Suppressor macrophage treated with lipopolysaccharide for 1 hour (primary cell): ENCODE measurements around the gene ADGRG7.
A peak's percentile ranks its signal among the peaks of the same experiment; 100 is the strongest.

Source experiments
- DNase-seq, 3 donors: peaks; one replicate each; pipeline ENCODE4 v3.0.0-alpha.2; 2020 to 2022

The ADGRG7 gene

DNA sequence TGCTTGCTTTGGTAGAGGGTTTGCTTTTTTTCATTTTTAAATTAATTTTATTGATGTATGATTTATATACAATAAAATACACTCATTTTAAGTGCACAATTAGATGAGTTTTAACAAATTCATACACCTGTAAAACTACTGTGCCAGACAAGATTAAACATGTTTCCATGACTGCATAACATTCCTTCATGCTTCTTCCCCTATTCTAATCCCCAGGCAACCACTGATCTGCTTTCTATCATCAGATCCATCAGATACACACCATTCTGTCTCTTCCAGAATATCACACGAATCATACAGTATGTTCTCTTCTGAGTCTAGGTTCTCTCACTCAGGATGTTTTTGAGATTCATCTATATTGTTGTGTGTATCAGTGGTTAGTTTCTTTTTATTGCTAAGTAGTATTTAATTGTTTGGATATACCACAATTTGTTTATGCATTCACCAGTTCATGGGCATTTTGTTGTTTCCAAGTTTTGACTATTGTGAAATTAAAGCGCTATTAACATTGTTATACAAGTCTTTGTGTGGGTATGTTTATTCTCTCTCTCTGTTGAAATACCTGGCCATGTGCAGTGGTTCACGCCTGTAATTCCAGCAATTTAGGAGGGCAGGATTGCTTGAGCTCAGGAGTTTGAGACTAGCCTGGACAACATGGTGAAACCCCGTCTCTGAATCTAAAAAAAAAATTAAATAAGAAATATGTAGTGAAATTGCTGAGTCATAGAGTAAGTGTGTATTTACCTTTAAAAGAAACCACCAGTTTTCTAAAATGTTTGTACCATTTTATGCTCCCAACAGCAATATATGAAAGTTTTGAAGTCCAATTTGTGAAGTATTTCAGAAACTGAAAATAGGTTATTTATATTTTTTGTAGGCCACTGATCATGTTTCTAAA lies 92.9 kb downstream of the ADGRG7 start:
- no peak for DNase-seq

- no peak for DNase-seq
Observed at GRCh38 chr3:100702980-100703345, 93.6 kb downstream of the ADGRG7 start.

DNA sequence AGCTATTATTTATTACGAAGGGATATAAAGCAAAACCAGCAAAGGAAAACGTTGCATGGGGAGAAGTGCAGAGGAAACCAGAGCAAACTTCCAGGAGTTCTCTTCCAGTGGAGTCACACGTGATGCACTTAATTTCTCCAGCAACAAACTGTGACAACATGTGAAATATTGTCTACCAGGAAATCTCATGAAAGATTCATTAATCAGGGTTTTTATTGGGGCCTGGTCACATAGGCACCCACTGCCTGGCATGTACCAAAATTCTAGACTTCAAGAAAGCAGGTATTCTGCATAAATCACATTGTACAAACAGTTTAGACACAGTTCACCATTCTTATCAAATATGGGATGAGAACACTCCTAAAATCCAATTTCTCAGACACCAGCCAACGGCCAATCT lies 94.5 kb downstream of the ADGRG7 start:
- DNase-seq = no peak

DNA sequence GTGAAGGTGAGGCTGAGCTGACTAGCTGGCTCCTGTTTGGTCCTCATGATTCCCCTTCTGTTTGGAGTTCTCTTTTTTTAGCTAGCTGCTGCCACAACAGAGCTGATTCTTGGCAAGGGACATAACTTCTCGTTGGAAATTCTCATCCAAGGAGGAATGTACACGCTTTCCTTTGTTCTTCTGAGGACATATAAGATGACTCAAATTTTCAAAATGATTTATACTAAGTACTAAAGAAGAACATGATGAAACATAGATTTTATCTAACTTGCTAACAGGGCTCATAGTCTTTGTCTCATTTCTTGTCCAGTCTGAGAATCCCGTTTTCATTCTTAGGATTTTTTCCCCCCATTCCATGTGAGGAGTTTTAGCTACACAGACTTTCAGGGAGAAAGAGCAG lies 97.0 kb downstream of the ADGRG7 start:
- no peak for DNase-seq

DNA sequence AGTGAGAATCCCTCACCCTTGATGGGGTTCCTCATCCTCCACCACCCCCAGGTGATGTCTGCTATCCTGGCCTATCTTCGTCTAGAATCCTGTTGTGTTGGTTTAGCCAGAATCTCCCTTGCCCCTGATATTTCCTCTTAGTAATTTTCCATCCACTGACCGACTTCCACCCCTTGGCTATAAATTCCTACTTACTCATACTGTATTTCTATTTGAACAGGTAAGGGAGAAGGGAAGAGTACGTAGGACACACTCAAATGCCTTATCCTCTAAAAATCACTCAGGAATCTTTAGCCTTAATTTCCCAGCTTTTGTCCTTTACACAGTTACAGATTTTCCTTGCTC lies 99.2 kb downstream of the ADGRG7 start:
- DNase-seq = no peak

DNA sequence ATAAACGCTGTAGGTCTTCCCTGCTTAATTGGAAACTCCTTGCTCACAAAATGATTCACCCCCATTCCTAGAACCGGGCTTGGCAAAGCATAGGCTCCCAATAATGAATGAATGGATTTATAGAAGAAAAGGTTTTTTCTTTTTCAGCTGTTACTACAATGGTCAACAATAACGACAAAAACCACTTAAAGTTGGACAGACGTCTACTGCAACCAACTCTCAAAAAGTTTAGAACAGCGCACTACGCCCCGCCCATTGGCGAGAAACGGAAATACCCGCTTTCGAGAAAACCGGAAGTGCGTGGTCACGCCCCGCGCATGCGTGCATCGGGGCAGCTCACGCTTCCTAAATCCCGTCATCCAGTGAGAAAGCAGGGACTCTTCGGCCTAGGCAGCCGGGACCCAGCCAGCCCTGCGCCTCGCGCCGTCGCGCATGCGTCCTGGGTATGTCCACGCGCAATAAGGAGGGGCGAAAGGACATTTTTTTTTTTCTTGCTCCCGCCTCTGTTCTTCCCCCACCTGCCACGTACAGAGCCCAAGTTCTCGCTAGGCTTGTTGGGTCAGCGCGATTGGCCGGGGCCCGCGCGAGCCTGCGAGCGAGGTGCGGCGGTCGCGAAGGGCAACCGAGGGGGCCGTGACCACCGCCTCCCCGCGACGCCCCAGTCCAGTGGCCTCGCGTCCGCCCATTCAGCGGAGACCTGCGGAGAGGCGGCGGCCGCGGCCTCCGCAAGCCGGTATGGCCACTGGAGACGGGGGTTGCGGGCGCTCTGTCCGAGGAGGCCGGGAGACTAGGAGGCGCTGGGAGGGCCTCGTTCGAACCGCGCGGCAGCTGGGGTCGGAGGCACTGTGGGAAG lies 99.8 kb downstream of the ADGRG7 start, which contains the start of gene TFG:
TSS of gene TFG (plus strand) at position 506 of the 853 bp plus-strand sequence. CDS start 4,192 bp downstream, outside the sequence.
- peak; percentile 100 for DNase-seq

GRCh38 chr3:100709842-100710260 lies 100.5 kb downstream of the ADGRG7 start:
- peak; percentile 14 to 27 (median 20) for DNase-seq

GRCh38 chr3:100710261-100710968 lies 101.0 kb downstream of the ADGRG7 start:
- DNase-seq = peak; percentile 83 to 91 (median 87)

DNA sequence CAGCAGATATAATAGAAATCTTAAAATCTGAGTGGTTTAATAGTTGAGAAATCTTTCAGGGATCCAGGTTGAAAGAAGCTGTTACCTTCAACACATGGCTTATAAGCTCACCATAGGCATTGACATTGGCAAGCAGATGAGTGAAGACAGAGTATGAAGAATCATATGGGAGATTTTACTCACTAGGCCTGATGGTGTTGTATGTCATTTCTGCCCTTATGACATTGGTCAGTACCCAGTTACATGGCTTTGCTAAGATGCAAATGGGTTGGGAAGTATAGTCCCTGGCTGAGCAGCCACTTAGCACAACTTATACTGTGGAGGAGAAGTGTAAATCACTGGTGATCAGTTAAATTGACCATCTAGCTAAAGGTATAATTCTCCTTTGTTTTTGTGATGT lies 105.8 kb downstream of the ADGRG7 start:
- DNase-seq = no peak

DNA sequence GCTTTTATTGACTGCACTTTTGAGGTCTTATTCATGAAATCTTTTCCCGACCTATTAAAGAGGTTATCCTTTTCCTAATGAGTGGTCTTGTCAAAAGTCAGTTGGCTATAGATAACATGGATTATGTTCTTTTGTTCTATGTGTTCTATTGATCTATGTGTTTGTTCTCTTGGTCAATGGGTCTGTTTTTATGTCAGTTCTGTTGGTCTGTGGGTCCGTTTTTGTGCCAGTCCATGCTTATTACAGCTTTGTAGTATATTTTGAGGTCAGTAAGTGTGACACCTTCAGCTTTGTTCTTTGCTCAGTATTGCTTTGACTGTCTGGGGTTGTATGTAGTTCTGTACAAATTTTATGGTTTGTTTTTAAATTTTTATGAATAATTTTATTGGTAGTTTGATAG lies 107.7 kb downstream of the ADGRG7 start:
- no peak for DNase-seq

GRCh38 chr3:100717637-100718487 lies 108.5 kb downstream of the ADGRG7 start:
- no peak for DNase-seq

DNA sequence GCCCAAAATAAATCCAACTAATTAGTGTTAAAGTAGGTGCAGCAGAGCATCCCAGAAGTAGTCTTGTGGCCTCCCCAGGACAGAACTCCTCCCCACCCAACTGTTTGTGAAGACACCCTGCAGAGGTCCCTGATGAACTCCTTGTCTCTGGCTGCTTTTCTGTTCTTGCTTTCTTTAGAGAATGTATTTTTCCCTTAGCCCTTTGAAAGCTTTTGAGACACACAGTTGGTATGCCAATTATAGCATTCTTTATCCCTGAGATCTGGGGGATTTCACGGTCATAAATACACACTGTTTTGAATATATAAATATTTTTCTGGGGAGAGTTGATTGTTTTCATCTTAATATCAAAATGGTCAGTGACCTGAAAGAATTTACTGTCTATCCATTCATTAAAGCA lies 109.7 kb downstream of the ADGRG7 start:
- no peak for DNase-seq

DNA sequence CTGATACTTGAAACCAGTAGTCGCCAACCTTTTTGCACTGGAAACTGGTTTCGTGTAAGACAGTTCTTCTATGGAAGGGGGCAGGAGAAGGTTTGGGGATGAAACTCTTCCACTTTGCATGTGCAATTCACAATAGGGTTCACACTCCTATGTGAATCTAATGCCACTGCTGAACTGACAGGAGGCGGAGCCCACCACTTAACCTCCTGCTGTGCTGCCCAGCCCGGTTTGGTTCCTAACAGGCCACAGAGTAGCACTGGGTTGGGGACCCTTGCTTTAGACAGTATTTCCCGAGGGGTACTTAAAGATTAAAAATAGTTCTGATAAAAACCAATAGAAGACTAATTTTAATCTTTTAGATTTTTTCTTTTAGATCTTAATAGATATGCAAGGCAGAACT lies 111.0 kb downstream of the ADGRG7 start:
- DNase-seq = no peak

DNA sequence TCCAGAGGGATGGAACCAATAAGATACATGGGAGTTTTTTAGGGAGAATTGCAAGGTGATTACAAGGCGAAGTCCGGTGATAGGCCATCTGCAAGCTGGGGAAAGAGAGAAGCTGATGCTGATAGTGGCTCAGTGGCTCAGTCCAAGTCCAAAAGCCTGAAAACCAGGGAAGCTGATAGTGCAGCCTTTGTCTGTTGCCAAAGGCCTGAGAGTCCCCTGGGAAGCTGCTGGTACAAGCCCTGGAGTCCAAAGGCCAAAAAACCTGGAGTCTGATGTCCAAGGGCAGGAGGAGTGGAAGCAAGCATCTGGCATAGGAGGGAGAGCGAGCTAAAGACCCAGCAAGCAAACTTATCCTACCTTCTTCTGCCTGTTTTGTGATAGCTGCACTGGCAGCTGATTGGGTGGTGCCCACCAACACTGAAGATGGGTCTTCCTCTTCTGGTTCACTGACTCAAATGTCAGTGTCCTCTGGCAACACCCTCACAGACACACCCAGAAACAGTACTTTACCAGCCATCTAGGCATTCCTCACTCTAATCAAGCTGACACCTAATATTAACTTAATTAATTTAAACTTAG lies 116.6 kb downstream of the ADGRG7 start:
- DNase-seq = no peak

DNA sequence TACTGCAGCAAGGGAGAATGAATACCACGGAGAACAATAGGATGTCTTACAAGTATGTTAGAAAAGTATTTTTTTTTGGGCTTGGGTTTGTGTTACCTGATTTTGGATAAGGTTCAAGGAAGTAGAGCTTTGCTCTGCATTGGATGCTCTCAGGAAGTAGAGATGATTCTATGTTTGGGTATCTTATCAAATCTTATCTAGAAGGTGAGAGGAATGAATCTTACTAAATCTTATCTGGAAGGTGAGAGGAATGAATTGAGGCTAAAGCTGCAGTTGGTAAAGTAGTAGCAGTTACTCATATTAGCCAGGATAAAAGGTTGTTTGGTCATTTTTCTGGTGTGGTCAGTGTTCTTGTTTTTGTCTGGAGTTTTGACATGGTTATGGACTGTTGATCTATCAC lies 117.3 kb downstream of the ADGRG7 start:
- no peak for DNase-seq

- no peak for DNase-seq
Observed at GRCh38 chr3:100730524-100730923, 121.1 kb downstream of the ADGRG7 start.

DNA sequence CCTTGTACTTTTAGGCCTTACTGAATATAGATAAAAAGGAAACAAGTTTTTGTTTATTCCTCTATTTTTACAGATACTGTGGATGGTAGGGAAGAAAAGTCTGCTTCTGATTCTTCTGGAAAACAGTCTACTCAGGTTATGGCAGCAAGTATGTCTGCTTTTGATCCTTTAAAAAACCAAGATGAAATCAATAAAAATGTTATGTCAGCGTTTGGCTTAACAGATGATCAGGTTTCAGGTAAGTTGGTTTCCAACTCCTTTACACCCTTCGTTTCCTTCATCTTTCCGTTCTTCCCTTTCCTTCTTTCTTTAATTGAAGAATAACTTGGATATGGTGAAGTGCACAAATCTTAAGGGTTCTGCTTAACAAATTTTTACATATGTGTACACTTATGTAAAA lies 123.0 kb downstream of the ADGRG7 start:
- DNase-seq = no peak

DNA sequence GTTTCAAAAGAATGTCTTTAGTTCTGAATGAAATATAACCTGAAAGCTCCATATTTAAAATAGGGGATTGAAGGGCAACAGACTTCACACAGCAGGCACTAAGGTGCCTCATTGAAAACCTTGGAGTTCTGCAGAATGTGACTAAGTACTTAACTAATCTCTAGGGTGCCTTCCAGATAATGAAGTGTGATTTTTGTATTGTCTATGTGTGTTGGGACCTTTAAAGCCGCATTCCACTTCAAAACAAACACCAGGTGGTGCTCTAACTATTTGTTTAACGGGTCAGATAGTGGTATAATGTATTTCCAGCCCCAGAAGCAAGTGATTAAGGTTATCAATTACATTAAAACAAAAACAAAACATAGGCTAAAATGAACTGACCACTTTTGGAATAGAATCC lies 127.9 kb downstream of the ADGRG7 start:
- DNase-seq = peak; percentile 8 to 25 (median 20)

GRCh38 chr3:100740207-100740606 lies 130.8 kb downstream of the ADGRG7 start:
- peak; percentile 26 to 40 (median 39) for DNase-seq

DNA sequence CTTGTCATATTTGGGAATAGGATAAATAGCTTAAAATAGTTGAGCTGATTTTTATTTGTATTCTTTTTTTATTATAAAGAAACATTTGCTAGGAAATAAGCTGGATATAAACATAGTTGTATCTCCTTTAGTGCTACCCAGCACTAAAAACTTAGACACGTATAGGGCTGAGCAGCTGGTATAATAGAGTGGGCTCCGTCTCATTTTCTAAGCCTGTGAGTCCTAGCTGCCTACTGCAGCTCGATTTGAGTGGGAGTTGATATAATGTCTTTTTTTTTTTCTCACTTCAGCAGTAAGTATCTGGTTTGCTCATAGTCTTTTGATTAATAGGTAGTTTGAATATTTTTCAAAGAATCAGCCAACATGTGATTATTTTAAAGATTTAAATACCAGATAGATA lies 134.1 kb downstream of the ADGRG7 start:
- no peak for DNase-seq

DNA sequence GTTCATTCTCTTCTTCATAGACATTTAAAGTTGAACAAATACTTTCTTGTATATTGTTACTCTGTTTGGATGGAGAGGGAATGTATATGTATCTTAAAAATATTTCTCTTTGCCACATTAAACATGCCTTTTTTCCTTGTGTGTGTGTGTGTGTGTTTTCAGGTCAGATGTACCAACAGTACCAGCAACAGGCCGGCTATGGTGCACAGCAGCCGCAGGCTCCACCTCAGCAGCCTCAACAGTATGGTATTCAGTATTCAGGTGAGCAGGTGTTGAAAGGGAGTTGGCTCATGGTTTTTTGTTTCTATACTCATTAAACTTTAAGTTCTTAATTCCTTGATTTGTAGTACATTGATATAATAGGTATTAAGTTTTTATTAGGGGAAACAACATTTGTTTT lies 135.3 kb downstream of the ADGRG7 start:
- no peak for DNase-seq
